HUES64 (cell line): Measurements from ENCODE around the gene MOV10L1.

Experiments
- H3K27ac ChIP-seq: 2 replicates; pipeline ENCODE4 v1.7.0; 2013; ENCODE audit warnings: low read depth, low read length, inconsistent platforms
- H3K27me3 ChIP-seq: 2 replicates; pipeline ENCODE4 v1.6.1; 2013; ENCODE audit warnings: mild to moderate bottlenecking, low read length; ENCODE audit not compliant: insufficient read depth
- H3K36me3 ChIP-seq: 2 replicates; pipeline ENCODE4 v1.6.1; 2013; ENCODE audit warnings: mild to moderate bottlenecking, low read length; ENCODE audit not compliant: insufficient read depth
- H3K4me1 ChIP-seq: 2 replicates; pipeline ENCODE4 v1.6.1; 2013; ENCODE audit warnings: mild to moderate bottlenecking, low read length, moderate library complexity; ENCODE audit not compliant: insufficient read depth
- H3K4me3 ChIP-seq: 2 replicates; pipeline ENCODE4 v1.5.1; 2013; ENCODE audit warnings: mild to moderate bottlenecking, low read length, moderate library complexity
- H3K9ac ChIP-seq: 2 replicates; pipeline ENCODE4 v1.6.1; 2013; ENCODE audit warnings: mild to moderate bottlenecking, low read depth, low read length
- H3K9me3 ChIP-seq: 2 replicates; pipeline ENCODE4 v1.6.1; 2013; ENCODE audit warnings: low read depth, low read length; ENCODE audit not compliant: insufficient read depth
- WGBS: fragments of 150-250, 120-280 bp; methylation state at CpG from one replicate; pipeline ENCODE4 v1.1.7; 2013; ENCODE audit warnings: missing lambda C conversion rate; 5-methylcytosine and 5-hydroxymethylcytosine counted together

MOV10L1 gene

GRCh38 chr22:50092342-50092741 is 2.5 kb downstream of the MOV10L1 start:
- H3K36me3 ChIP-seq, result no peaks in the 10 kb centered on the region
- 92% methylated on average over 5 of the region's 5 CpGs for WGBS
- no peak overlapping the region for H3K9ac ChIP-seq
- no peak overlapping the region for H3K27ac ChIP-seq
- no peaks in the 10 kb centered on the region for H3K9me3 ChIP-seq
- no peaks in the 10 kb centered on the region for H3K4me1 ChIP-seq
- H3K4me3 ChIP-seq, result no peak overlapping the region
- no peaks in the 10 kb centered on the region; the same call in none of the 2 replicates for H3K27me3 ChIP-seq

- Histone ChIP-seq H3K4me3 (no peak overlapping the region), H3K27ac (no peak overlapping the region), H3K36me3 (no peaks in the 10 kb centered on the region), H3K9ac (no peak overlapping the region), H3K9me3 (no peaks in the 10 kb centered on the region), H3K27me3 (no peaks in the 10 kb centered on the region; the same call in 1 of the 2 replicates), H3K4me1 (no peaks in the 10 kb centered on the region)
- WGBS, result 100% methylated on average over 2 of the region's 3 CpGs
These were observed 8.2 kb downstream of the MOV10L1 start for GRCh38 chr22:50098052-50098451.

- no peaks in the 10 kb centered on the region for H3K36me3 ChIP-seq
- H3K9ac ChIP-seq, result no peak overlapping the region
- 95% methylated on average over 10 of the region's 10 CpGs for WGBS
- H3K4me3 ChIP-seq, result no peak overlapping the region
- H3K9me3 ChIP-seq, result no peaks in the 10 kb centered on the region
- no peaks in the 10 kb centered on the region for H3K4me1 ChIP-seq
- H3K27me3 ChIP-seq, result no peaks in the 10 kb centered on the region; the same call in 1 of the 2 replicates
- no peak overlapping the region for H3K27ac ChIP-seq
These were observed 12.2 kb downstream of the MOV10L1 start for GRCh38 chr22:50101870-50102565.

- 75% methylated on average over 11 of the region's 11 CpGs for WGBS
- no peak overlapping the region for H3K27ac ChIP-seq
- H3K9ac ChIP-seq, result no peak overlapping the region
These were observed 13.1 kb downstream of the MOV10L1 start for GRCh38 chr22:50102946-50103345.

GRCh38 chr22:50104141-50104544 is 14.3 kb downstream of the MOV10L1 start:
- Histone ChIP-seq H3K27me3 (no peaks in the 10 kb centered on the region), H3K4me1 (no peaks in the 10 kb centered on the region), H3K9ac (no peak overlapping the region), H3K36me3 (no peaks in the 10 kb centered on the region), H3K4me3 (no peak overlapping the region), H3K27ac (no peak overlapping the region), H3K9me3 (no peaks in the 10 kb centered on the region)
- 90% methylated on average over 6 of the region's 6 CpGs for WGBS

More at GRCh38 chr22:50102946-50103345, 13.1 kb downstream of the MOV10L1 start:
- Histone ChIP-seq H3K36me3 (no peaks in the 10 kb centered on the region), H3K4me3 (no peak overlapping the region), H3K27me3 (no peaks in the 10 kb centered on the region), H3K9me3 (no peaks in the 10 kb centered on the region), H3K4me1 (no peaks in the 10 kb centered on the region)

DNA sequence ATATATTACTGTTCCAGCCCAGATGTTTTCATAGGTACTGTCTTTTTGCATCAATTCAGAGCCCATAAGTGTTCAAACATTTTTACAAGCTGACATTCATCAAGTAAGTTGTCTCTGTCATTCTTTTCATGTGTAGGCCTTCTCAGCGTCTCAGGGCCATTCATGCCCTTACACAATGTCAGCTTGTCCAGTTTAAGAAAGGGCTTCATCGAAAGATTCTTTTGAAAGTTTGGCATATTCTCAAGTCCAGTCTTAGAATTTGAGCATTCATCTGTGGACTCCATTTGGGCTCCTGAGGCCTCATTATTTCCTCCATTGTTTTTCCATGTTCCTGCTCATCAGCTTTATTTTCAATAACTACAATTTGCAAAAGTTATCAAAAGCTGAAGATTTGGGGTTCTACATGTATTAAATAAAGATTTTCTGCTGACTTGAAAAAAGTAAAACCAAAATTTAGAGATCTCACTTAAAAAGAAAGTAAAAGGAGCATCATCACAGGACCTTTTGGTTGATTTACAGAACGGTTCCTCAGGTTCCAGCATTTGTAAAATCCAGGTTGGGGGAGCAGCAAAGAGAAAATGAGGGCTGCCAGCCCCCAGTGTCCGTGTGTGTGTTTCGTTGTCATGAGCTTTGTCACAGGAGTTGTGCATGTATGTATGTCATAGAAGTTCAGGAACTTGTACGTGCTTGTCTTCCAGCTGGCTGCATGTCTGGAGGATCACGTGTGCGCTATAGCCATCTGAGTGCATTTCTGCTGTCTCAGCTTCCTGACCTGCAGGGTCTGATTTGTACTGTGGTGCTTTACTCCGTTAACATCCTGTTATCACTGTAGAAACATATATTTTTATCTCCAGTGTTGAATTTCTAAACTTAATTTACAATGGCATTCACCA is 15.6 kb downstream of the MOV10L1 start:
- Histone ChIP-seq H3K9ac (no peak overlapping the region), H3K9me3 (no peaks in the 10 kb centered on the region), H3K4me1 (no peaks in the 10 kb centered on the region), H3K36me3 (no peaks in the 10 kb centered on the region), H3K4me3 (no peak overlapping the region), H3K27ac (no peak overlapping the region), H3K27me3 (no peaks in the 10 kb centered on the region)
- WGBS, result 89% methylated on average over 9 of the region's 9 CpGs

DNA sequence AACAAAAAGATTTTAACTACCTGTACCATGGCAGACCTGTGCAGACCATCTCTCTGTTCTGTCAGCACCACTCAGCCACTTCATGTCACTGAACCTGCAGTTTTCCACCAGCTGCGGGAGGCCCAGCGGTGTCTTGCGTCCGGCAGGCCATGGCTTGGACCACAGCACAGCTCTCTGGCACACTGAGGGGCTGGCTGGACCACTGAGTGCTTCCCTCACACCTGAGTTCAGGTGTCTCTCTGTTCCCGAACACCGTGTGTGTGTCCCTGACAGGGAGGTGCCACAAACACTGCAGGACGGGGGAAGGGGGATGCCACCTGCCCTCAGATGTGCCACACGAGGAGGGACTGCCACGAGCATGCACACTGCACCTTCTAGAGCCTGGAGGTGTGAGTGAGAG is 17.7 kb downstream of the MOV10L1 start:
- Histone ChIP-seq H3K36me3 (no peaks in the 10 kb centered on the region), H3K4me3 (no peak overlapping the region), H3K9me3 (no peaks in the 10 kb centered on the region), H3K4me1 (no peaks in the 10 kb centered on the region), H3K27ac (no peak overlapping the region), H3K27me3 (no peaks in the 10 kb centered on the region), H3K9ac (no peak overlapping the region)
- WGBS, result 89% methylated on average over 9 of the region's 9 CpGs

DNA sequence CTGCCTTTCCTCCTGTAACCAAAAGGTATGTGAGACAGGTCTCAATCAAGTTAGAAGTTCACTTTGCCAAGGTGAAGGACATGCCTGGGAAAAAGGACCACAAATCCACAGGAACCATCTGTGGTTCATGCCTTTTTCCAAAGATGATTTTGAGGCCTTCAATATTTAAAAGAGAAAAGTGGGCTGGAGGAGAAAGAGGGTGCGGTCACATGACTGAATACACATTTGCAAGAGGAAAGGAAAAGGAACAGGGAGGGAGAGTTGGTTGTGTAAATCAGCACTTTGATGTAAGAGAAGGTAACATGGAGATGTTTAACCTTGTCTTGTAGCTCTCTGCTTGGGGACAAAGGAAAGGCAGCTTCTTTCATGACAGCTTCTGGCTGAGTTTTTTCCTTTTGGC is 21.2 kb downstream of the MOV10L1 start:
- Histone ChIP-seq H3K27me3 (no peaks in the 10 kb centered on the region), H3K36me3 (no peaks in the 10 kb centered on the region), H3K9ac (no peak overlapping the region), H3K9me3 (no peaks in the 10 kb centered on the region), H3K4me1 (peaks cover 4% of the 10 kb centered on the region; the same call in 1 of the 2 replicates), H3K27ac (no peak overlapping the region), H3K4me3 (no peak overlapping the region)
- 88% methylated on average over 1 of the region's 1 CpG for WGBS

GRCh38 chr22:50112151-50113118 is 22.6 kb downstream of the MOV10L1 start:
- no peak overlapping the region for H3K4me3 ChIP-seq
- H3K9ac ChIP-seq, result no peak overlapping the region
- H3K36me3 ChIP-seq, result no peaks in the 10 kb centered on the region
- H3K9me3 ChIP-seq, result no peaks in the 10 kb centered on the region
- H3K27me3 ChIP-seq, result no peaks in the 10 kb centered on the region
- WGBS, result 89% methylated on average over 28 of the region's 28 CpGs
- H3K4me1 ChIP-seq, result peaks cover 4% of the 10 kb centered on the region; the same call in 1 of the 2 replicates
- no peak overlapping the region for H3K27ac ChIP-seq

DNA sequence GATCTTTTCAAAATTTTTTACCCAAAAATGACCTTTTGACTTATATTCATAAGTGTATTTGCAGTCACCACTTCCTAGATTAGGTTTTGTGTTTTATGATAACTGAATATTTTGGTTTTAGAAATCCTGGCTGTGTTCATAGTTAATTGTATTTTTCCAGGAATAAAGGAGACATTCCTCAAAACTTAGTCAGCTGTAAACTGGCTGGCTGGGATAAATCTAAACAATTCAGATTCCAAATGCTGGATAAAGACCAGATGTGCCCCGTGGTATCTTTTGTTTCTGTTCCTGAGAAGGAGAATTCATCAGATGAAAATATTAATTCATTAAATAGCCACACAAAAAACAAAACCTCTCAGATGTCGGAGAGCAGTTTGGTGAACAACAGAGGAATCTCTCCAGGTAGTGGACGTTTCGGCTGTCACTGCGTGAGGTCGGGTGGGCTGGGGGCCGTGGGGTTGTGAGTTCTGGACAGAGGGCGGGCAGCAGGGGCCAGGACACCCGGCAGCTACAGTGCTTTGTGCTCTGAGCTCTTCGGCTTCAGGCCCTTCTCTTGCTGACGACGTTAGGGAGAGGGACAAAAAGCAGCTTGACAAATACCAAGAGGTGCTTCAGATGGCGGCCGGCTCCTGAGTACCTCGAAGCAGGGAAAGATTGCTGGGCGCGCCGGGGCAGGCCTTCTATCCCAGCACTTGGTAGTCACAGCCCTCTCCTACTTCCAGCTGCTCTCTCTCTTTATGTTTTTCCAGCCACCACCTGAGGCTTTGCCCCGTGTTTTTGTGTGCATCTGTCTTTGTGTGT is 24.6 kb downstream of the MOV10L1 start:
- no peak overlapping the region for H3K4me3 ChIP-seq
- H3K9ac ChIP-seq, result no peak overlapping the region
- H3K27me3 ChIP-seq, result no peaks in the 10 kb centered on the region
- H3K27ac ChIP-seq, result no peak overlapping the region
- no peaks in the 10 kb centered on the region for H3K36me3 ChIP-seq
- WGBS, result 84% methylated on average over 18 of the region's 19 CpGs
- no peaks in the 10 kb centered on the region for H3K9me3 ChIP-seq
- H3K4me1 ChIP-seq, result peaks cover 4% of the 10 kb centered on the region; the same call in 1 of the 2 replicates
